ENCODE results near the gene NKAIN4.
A peak's percentile ranks its signal among the peaks of the same experiment; 100 is the strongest.

The NKAIN4 gene

DNA sequence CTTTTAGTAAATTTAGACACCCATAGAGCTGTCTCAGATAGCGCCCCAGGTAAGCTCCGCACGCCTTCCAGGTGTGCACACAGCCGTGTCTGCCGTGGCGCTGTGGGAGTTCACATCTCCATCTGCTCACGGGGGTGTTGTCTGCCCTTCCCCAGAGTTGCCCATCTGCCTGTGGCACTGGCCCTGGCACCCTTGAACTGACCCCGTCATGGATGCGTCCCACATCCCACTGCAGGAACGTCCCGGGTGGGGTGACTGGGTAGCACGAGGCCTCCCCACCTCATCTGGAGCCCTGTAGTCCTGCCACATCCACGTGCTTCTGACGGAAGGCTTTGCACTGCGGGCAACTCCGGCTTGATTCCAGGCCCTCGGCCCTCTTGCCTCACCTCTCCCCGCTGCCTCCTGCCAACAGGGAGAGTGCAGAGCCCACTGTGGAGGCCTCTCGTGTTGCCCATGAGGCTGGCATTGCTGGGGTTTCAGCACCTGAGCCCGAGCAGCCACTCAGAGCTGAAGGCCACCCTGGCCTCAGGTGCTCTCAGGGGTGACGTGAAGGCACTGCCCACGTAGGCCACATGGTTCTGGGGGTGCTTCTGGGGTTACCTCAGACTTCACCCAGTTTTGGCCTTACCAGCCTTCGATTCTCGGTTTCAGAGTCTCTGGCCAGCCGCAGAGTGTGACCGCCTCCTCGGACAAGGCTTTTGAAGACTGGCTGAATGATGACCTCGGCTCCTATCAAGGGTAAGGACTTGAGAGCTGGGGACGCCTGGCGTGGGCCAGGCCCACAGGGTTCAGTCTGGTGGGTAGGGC, 23.4 kb upstream of the NKAIN4 start:
- H3K27ac ChIP-seq = no peak overlapping the region
- no peak overlapping the region for H3K4me3 ChIP-seq

DNA sequence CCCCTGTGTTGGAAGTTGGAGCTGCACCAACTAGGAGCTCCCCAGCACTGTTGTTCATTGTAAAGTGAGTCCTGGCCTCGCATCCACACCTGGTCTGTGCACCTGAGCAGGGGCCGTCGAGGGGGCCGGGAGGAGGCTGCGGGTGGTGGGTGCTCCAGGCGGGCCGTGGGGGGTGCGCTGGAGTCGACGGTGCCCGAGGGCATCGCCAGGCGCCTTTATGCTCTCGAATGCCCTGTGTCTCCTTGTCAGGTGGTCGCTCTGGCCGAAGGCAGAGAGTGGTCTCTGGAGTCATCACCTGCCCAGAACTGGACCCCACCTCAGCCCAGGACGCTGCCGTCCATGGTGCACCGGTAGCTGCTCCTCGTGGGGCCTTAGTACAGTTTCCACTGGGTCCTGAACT, 22.7 kb upstream of the NKAIN4 start:
- H3K4me3 ChIP-seq = no peak overlapping the region
- no peak overlapping the region for H3K27ac ChIP-seq

DNA sequence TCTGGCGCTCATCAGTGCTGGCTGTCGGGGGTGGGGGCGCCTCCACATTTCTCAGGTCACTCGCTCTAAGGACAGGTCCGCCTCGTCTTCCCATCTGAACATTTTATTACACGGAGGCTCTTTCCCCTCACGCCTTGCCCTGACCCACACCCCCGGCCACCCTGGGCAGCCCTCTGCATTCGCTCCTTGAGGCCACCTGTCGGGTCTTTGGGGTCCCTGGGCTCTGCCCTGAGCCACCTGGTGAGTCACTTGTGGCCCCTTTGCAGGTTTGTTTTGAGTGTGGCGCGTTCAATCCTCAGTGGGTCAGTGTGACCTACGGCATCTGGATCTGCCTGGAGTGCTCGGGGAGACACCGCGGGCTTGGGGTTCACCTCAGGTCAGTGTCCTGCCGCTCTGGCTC, 21.6 kb upstream of the NKAIN4 start:
- Histone ChIP-seq H3K4me3 (no peak overlapping the region), H3K27ac (no peak overlapping the region)

DNA sequence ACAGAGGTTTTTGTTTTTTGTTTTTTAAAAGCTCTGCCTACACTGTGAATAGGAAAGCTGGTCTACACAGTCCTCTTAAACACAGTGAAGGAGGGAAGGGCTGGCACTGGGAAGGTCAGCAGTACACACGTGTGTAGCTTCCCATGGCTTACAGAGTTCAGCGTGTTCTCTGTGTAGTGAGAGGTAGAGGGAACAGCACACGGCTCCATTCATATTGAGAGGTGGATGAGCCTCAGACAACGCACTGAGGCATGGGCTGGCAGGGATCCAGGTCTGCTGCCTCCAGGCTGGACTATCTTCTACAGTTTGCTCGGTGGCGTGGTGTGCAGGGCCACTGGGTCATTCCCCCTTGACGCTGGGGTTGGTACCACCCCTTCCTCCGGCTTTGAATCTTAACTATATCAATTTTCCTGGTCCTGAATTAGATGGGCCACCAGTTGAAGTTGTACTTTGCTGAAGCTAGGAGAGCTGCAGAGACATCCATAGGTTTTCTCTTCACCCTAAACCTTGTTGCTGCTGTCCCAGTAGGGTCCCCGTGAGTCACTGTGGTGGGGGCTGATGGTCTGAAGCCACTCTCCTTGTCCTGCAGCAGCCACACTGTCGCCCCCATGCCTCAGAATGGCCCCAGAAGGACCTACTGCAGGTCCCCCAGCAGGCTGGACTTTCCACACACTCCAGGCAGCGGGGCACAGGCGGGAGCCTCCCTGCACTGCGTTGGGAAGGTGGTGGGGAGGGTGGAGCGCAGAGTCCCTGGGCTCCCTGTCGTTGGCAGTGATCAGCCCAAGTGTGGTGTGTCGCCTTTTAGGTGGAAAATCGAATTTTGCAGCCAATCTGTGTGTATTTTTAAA, 20.3 kb upstream of the NKAIN4 start:
- peak overlapping the region in 1 of 21 experiments; percentile 29 for H3K27ac ChIP-seq
- no peak overlapping the region for H3K4me3 ChIP-seq

DNA sequence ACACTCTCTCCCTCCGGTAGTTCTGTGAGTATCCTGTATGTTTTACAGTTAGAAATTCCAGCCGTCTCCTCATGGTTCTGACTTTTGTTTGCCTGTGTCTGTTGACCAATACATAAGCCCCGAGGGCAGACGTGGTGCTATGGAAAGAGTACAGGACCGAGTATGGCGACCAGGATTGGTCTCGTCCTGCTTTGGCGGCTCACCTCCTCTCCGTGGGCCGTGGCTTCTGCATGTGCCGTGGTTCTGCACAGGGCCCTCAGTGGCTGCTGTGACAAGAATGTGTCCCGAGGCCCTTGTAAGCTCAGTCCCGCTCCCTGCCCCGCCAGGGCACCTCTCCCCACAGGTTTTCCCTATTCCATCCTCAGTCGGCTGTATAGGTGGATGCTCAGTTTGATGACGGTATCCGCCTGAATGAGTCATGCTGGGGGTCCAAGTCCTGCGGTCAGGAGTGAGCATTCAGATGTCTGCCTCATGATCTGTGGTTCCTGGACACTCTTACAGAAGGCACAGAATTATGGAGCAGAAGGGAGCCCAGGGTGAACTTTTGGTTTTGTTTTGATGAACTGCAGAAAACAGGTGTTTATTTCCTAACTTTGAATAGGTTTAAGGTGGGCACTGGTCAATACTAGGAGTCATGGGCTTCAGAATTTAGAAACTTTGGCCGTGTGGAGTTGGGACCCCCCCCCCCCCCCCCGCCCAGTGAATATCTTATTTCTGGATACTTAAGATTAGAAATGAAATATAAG, 19.5 kb upstream of the NKAIN4 start:
- H3K27ac ChIP-seq = peak overlapping the region in 10 of 21 experiments; percentile 81 to 98 (median 93)
- peak overlapping the region; percentile 66 to 100 (median 97) for H3K4me3 ChIP-seq

DNA sequence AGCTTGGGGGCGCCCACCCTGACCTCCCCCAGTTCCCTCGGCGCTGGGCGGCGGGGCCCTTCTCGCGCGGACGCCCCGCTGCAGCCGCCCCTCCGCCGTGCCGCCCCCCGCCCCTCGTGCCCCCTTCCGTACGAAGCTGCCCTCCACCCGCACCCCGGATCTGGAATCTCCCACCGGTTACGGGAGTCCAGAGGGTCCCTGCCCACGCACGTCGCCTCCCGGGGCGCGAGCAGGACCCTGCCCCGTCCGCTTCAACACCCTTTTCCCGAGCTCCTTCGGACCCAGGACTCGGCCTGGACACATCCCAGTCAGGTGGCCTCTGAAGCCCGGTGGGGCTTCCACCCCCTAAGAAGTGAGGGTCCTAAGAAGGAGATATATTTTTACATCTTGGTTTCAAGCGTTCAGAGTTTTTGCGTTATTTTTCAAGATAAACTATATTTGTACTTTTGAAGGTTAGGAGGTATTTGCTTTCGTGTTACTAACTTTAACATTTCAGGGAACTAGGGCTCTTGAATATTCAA, 18.9 kb upstream of the NKAIN4 start:
- Histone ChIP-seq H3K4me3 (peak overlapping the region; percentile 66 to 100 (median 97)), H3K27ac (peak overlapping the region; percentile 27 to 98 (median 87))

DNA sequence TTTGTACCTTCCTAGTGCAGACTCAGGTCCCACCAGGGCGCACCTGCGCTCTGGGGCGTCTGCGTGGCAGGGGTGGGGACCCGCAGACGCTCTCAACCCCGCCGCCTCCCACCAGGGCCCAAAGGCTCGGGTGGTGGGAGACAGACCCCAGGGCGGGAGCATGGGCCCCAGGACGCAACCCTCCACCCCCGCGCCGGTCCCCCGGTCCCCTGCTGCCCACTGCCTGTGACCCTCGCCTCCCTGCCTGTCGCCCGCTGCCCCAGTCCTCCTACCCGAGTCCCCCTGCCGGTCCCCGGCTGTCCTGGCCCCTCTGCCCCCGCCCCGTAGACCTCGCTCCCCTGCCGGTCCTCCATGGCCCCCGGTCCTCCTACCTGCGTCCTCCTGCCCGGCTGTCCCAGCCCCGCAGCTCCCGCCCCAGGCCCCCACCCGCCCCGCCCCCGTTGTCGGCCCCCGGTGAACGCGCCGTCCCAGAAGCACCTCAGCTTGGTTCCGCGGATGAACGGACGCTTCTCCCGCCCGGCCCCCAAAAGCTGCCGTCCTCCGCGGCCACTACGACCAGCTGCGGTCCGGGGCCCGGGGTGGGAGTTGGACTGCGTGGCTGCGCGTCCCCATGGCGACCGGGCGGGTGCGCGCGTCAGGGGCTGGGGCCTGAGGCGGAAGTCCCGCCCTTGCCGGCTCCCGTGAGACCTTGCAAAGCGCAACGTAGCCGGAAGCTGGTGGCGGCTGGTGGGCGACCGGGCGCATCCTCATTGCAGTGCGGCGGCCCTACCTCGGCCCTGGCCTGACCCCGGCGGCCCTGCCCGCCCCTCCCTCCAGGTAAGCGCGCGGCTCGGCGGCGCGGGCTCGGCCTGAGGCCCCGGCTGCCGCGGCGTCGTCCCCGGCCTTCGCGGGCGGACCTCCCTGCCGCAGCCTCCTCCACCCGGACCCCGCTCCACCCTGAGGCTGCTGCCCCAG, 18.1 kb upstream of the NKAIN4 start, which contains the start of gene ARFGAP1:
TSS of gene ARFGAP1 (plus strand) at position 709 of the 954 bp plus-strand sequence. CDS start 2,768 bp downstream, outside the sequence.
- peak within 1 kb of the TSS; percentile 66 to 100 (median 97) for H3K4me3 ChIP-seq
- H3K27ac ChIP-seq = peak within 1 kb of the TSS; percentile 27 to 98 (median 87)

DNA sequence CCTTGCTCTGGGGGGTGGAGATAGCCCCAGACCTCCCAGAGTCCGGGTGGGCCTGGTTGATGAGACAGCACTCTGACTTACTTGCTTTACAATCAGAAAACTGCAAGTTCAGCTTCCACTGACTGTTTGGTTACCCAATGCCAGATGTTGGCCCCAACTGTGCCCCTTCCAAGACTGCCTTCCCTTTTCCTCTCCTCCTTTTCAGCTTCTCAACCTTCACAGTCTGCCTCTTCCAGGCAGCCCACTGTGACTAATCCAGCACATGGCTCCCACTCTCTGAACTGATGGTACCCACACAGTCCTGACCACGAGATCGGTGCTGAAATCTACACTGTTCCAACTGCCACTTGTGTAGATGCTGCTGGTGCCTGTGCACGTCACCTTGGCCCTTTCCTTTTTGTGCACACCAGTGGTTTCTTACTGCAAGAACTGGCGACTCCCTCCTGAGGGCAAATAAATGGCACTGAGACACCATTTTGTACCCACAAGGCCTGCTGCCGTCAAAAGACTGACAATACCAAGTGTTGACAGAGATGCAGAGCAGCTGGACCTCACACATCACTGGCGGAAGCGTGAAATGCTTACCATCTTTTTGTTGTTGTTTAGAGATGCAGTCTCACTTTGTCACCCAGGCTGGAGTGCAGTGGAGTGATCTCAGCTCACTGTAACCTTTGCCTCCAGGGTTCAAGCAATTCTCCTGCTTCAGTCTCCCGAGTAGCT, 16.5 kb upstream of the NKAIN4 start:
- Histone ChIP-seq H3K4me3 (no peak overlapping the region), H3K27ac (no peak overlapping the region)

DNA sequence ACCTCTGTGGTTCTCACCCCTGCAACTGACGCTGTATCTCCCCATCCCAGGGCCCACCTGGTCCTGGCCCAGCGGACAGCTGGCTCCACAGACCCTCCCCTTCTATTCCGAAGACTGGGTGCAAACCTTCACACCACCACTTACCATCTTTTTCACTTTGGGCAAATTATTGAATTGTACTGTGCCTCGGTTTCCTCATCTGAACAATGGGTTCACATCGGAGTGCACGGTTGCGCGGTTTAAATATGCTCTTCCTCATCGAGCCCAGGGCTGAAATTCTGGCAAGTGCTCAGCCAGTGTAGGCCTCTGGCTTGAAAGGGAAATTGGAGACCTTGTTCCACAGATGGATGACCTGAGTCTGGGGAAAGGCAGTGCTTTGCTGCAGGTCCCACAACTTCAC, 15.5 kb upstream of the NKAIN4 start:
- Histone ChIP-seq H3K27ac (no peak overlapping the region), H3K4me3 (no peak overlapping the region)

DNA sequence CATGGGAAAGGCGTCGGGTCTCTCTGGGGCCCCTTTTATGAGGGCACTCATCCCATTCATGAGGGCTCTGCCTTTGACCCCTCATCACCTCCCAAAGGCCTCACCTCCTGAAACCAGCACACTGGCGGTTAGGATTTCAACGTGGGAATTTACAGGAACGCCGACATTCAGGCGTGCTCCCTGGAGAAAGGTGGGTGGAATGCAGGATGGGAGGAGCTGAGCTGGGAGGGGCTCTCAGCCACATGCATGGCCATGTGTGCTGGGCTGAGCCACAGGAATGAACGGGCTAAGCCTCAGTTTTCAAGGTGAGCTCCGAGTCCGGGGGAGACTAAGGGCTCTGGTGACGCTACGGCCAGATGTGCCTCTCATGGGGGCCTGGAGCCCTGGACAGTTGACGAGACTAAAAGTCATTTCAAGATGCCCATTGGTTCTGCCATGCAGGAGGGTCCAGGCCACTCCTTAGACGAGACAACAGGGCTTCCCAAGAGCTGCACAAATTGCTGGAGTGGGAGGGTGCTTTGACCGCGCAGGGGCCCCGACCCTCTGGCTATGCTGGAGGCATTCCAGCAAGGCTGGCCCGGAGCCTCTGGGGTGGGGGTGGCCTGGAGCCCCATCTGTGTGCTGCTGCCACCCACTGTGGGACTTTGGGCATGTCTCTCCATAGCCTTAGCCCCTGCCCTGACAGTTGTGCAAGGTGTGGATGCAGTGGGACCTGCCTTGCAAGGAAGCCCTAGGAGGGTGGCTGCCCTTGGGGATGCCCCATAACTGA, 14.6 kb upstream of the NKAIN4 start:
- H3K4me3 ChIP-seq = no peak overlapping the region
- H3K27ac ChIP-seq = peak overlapping the region in 1 of 21 experiments; percentile 49

DNA sequence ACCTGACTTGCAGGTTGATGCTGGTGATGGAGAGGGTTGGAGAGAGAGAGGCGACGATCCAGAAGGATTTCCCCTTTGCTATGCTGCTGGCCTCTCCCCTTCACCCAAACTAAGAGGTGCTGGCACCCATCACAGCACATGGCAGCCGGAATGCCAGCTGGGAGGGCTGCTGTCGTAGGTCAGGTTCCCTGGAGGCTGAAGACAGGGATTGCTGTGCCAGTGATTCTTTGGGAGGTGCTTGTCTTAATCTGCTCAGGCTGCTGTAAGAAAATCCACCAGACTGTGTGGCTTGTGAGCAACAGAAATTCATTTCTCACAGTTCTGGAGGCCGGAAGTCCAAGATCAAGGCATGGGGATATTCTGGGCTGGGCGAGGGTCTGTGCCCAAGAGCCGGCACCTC, 14.0 kb upstream of the NKAIN4 start:
- peak overlapping the region in 2 of 21 experiments; percentile 17 to 49 for H3K27ac ChIP-seq
- no peak overlapping the region for H3K4me3 ChIP-seq

DNA sequence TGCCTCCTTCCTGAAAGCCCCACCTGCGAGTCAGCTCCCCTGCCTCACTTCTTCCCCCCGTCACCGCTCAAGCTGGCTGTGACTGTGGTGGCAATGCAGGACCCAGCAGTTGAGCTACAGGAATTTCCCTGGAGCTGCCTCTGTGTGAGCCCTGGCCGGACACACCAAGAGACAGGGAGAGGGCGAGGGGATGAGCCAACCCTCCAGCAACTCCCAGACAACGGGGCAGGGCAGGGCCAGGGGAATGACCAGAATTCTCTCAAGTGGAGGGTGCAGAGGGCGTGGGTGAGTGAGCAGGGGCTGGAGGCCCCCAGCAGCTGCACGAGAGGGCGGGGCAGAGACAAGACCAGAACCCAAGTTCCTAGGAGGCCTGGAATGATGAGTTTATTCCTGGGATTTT, 13.4 kb upstream of the NKAIN4 start:
- H3K4me3 ChIP-seq = no peak overlapping the region
- no peak overlapping the region for H3K27ac ChIP-seq

DNA sequence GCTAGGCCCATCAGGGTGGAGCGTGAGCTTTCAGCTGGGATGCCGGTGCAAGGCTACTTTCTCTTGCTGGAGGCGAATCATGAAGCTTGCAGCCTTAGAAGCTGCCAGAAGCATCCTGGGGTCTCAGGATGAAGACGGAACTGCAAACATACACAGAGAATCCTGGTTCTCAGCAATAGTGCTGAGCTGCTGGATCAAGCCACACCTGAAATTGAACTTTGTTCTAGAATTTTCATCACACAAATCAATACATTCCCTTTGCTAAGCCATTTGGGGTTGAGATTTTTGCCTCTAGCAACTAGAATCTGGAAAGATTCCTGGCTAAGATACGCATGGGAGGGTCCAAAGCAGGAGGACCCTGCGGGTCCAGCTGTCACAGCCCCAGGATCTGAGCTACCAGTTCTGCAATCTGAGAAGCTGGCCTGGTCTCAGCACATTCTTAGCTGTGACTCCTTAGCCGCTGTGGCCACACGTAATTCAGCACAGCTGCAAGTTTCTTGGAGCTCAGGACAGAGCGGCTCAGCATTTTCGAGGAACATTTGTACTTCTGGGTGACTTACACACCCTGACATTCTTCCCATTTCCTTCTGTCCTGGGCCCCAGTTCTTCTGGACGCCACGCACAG, 11.7 kb upstream of the NKAIN4 start:
- H3K27ac ChIP-seq = no peak overlapping the region
- no peak overlapping the region for H3K4me3 ChIP-seq

DNA sequence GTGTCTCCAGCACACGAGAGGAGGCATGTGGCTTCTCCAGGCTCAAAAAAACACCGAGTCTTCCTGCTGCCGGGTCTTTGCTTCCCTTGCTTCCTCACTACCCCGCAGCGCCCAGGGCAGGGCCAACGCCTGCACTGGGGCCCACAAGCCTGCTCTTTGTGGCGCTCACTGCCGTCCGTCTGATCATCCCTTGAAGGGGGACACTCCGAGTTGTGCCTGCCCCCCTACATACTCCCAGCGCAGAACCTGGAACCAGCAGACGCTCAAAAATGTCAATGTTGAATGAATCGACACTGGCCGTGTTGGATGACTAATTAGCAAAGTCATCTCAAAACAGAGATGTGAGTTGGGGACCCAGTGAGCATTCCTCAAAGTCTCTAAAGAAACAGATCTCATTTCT, 10.3 kb upstream of the NKAIN4 start:
- Histone ChIP-seq H3K27ac (no peak overlapping the region), H3K4me3 (no peak overlapping the region)

DNA sequence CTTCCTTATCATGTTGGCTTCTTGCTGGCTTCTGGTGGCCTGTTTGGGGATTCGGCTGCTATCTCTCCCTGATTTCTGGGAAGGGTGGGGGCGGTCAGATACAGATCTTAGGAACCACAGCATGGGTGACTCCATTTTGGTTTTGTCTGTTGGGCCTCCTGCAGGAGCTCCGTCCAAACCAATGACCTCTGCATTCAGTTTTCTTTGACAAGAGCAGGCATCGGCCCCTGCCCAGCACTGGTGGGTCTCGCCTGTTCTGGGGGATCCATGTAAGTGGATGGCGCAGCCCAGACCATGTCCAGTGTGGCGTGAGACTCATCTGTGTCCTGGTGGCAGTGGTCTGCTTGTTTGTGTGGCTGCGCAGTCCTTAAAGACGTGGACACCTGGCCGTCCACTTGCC, 9.7 kb upstream of the NKAIN4 start:
- Histone ChIP-seq H3K27ac (no peak overlapping the region), H3K4me3 (no peak overlapping the region)

DNA sequence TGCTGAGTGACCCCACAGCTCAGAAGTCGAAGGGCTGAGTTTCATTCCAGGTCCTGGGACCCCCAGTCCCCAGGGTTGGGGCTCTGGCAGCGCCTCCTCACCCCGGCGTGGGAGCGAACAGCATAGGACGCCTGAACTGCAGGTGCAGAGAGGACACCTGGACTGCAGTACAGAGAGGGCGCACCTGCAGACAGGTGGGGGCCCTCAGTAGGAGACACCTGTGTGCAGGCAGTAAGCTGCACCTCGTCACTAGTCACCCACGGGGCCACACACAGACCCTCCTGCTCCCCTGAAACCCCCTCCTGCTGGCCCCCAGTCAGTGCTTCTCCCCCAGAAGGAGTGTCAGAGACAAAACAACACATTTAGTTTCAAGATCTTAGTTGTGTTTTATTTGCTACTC, 8.6 kb upstream of the NKAIN4 start:
- Histone ChIP-seq H3K27ac (no peak overlapping the region), H3K4me3 (no peak overlapping the region)

All from skin epidermis (tissue), 12 donors.